HCT116 (cell line): ENCODE measurements around the gene HMSD. TPM values are rescaled to one million over a fixed set of nuclear protein-coding genes. Genes with fewer than 3 reads are reported as not detected.

Source experiments
- ATAC-seq: fragments of 200-7000 bp; cut with Tn5 transposase; 2 replicates; pipeline ENCODE4 v1.9.1; 2020; ENCODE audit warnings: mild to moderate bottlenecking, moderate library complexity
- BruUV-seq: library from RNA; stranded (reverse); fragments of 400-500 nt; replicated peaks from 2 replicates; lab custom pipeline; 2021; lab: Mats Ljungman, UMichigan
- CTCF ChIA-PET: fragments of 300-600 bp; sonication (Branson Sonifier 250); formaldehyde crosslinking; loops from one replicate; lab custom pipeline; 2021; ENCODE audit warnings: antibody characterized with exemption; lab: Charles Lee
- POLR2A ChIA-PET: fragments of 300-600, 350-600 bp; sonication (Branson Sonifier 250); formaldehyde crosslinking; loops from one replicate; lab custom pipeline; 2021; ENCODE audit warnings: antibody characterized with exemption; lab: Charles Lee
- RAD21 ChIA-PET, 2 experiments: fragments of 300-600 bp; sonication (Branson Sonifier 250); formaldehyde crosslinking; loops; one replicate each; lab custom pipeline; 2023; ENCODE audit warnings: low total read pairs in 2 of 2; ENCODE audit not compliant: uncharacterized antibody in 2 of 2, unreplicated experiment in 2 of 2, low non-redundant PET in 1 of 2; lab: Charles Lee
- DNase-seq: peaks from one replicate; pipeline ENCODE4 v3.0.0-alpha.2; 2010; ENCODE audit warnings: low read depth, low spot score
- H2AFZ ChIP-seq: fragments of 200-600 bp; shearing (Covaris generic), sonication (generic); 2 replicates; pipeline ENCODE4 v1.6.1; 2017; ENCODE audit warnings: low read depth, mixed run types, mixed read lengths, antibody characterized with exemption, low read length; ENCODE audit not compliant: poor library complexity, severe bottlenecking
- H3K27ac ChIP-seq: 2 replicates; pipeline ENCODE4 v1.5.1; 2012; ENCODE audit warnings: low read depth, low read length
- H3K27me3 ChIP-seq: fragments of 200-600 bp; sonication (generic); 2 replicates; pipeline ENCODE4 v1.6.1; 2016; ENCODE audit warnings: mixed run types, low read length, mixed read lengths; ENCODE audit not compliant: insufficient read depth
- H3K36me3 ChIP-seq, 2 experiments: fragments of 200-500 bp in 1 of 2; fragments of 200-600 bp in 1 of 2; sonication (Bioruptor generic) in 1 of 2; sonication (generic) in 1 of 2; 2 replicates each; pipeline versions ENCODE4 v1.5.1 to v1.6.1; 2014 to 2016; ENCODE audit warnings: low read length in 2 of 2, inconsistent platforms in 1 of 2, mixed read lengths in 1 of 2, mixed run types in 1 of 2; ENCODE audit not compliant: insufficient read depth in 2 of 2, control insufficient read depth in 1 of 2
- H3K4me1 ChIP-seq, 2 experiments: fragments of 200-600 bp in 1 of 2; sonication (generic) in 1 of 2; 2 replicates each; pipeline versions ENCODE4 v1.5.1 to v1.6.1; 2012 to 2017; ENCODE audit warnings: low read length in 2 of 2, inconsistent platforms in 1 of 2, mild to moderate bottlenecking in 1 of 2, mixed read lengths in 1 of 2, mixed run types in 1 of 2, moderate library complexity in 1 of 2; ENCODE audit not compliant: insufficient read depth in 2 of 2, control insufficient read depth in 1 of 2
- H3K4me2 ChIP-seq: fragments of 200-600 bp; sonication (generic); 2 replicates; pipeline ENCODE4 v1.6.1; 2017; ENCODE audit warnings: mixed run types, low read length, mixed read lengths
- H3K4me3 ChIP-seq, 2 experiments: fragments of 200-600 bp in 1 of 2; sonication (generic) in 1 of 2; replicated peaks in 1 of 2; 2 replicates each; pipeline ENCODE4 v1.5.1; 2011 to 2016; ENCODE audit warnings: low read length in 2 of 2, control low read depth in 1 of 2, low read depth in 1 of 2, mild to moderate bottlenecking in 1 of 2, mixed read lengths in 1 of 2, mixed run types in 1 of 2
- H3K79me2 ChIP-seq: fragments of 200-600 bp; sonication (generic); 2 replicates; pipeline ENCODE4 v1.6.1; 2017; ENCODE audit warnings: mild to moderate bottlenecking, mixed run types, low read length, moderate library complexity, mixed read lengths; ENCODE audit not compliant: insufficient read depth
- H3K9ac ChIP-seq: fragments of 200-600 bp; sonication (generic); 2 replicates; pipeline ENCODE4 v1.6.1; 2016; ENCODE audit warnings: low read length, mixed read lengths
- H3K9me2 ChIP-seq: fragments of 200-600 bp; sonication (generic), shearing (Covaris generic); 2 replicates; pipeline ENCODE4 v1.6.1; 2017; ENCODE audit warnings: mixed run types, mild to moderate bottlenecking, moderate library complexity; ENCODE audit not compliant: insufficient read depth
- H3K9me3 ChIP-seq, 2 experiments: fragments of 200-500 bp in 1 of 2; fragments of 200-600 bp in 1 of 2; sonication (Bioruptor generic) in 1 of 2; sonication (generic) in 1 of 2; 2 replicates each; pipeline ENCODE4 v1.6.1; 2014 to 2017; ENCODE audit warnings: low read length in 2 of 2, mixed read lengths in 2 of 2, inconsistent platforms in 1 of 2, low read depth in 1 of 2, mild to moderate bottlenecking in 1 of 2, mixed run types in 1 of 2, moderate library complexity in 1 of 2; ENCODE audit not compliant: control insufficient read depth in 1 of 2, insufficient read depth in 1 of 2
- H4K20me1 ChIP-seq: fragments of 200-600 bp; sonication (generic), shearing (Covaris generic); 2 replicates; pipeline ENCODE4 v1.6.1; 2017; ENCODE audit warnings: mixed run types, mild to moderate bottlenecking, moderate library complexity; ENCODE audit not compliant: insufficient read depth
- ATF3 ChIP-seq: IDR thresholded peaks from 2 replicates; pipeline ENCODE4 v1.6.1; 2012
- CBX3 ChIP-seq: IDR thresholded peaks from 2 replicates; pipeline ENCODE4 v1.6.1; 2012; ENCODE audit warnings: low read depth
- CEBPB ChIP-seq: IDR thresholded peaks from 2 replicates; pipeline ENCODE4 v1.6.1; 2012; ENCODE audit warnings: low read depth
- CTCF ChIP-seq, 3 experiments: fragments of 200-600 bp in 1 of 3; sonication (generic) in 1 of 3; IDR thresholded peaks in 2 of 3; conservative IDR thresholded peaks in 1 of 3; 2 replicates each; pipeline ENCODE4 v1.5.1; 2012 to 2017; ENCODE audit warnings: low read depth in 2 of 3, low read length in 2 of 3, antibody characterized with exemption in 1 of 3, borderline replicate concordance in 1 of 3, control low read depth in 1 of 3, mild to moderate bottlenecking in 1 of 3, mixed read lengths in 1 of 3, mixed run types in 1 of 3, moderate library complexity in 1 of 3; ENCODE audit not compliant: insufficient read depth in 1 of 3
- ELF1 ChIP-seq: IDR thresholded peaks from 2 replicates; pipeline ENCODE4 v1.6.1; 2012; ENCODE audit warnings: low read depth, borderline replicate concordance
- EZH2 ChIP-seq: fragments of 200-600 bp; sonication (generic); IDR thresholded peaks from 2 replicates; pipeline ENCODE4 v1.6.1; 2017; ENCODE audit warnings: antibody characterized with exemption, mixed run types
- EZH2phosphoT487 ChIP-seq: fragments of 200-600 bp; IDR thresholded peaks from 2 replicates; pipeline ENCODE4 v1.6.1; 2018; ENCODE audit warnings: antibody characterized with exemption, borderline replicate concordance
- FOSL1 ChIP-seq: IDR thresholded peaks from 2 replicates; pipeline ENCODE4 v1.6.1; 2012; ENCODE audit warnings: low read depth
- JUND ChIP-seq: IDR thresholded peaks from 2 replicates; pipeline ENCODE4 v1.6.1; 2012
- MAX ChIP-seq: IDR thresholded peaks from 2 replicates; pipeline ENCODE4 v1.6.1; 2012
- POLR2A ChIP-seq: IDR thresholded peaks from 2 replicates; pipeline ENCODE4 v1.7.0; 2011; ENCODE audit warnings: borderline replicate concordance; ENCODE audit not compliant: insufficient read depth, insufficient read length; ENCODE audit errors: extremely low read depth
- POLR2AphosphoS5 ChIP-seq: IDR thresholded peaks from 2 replicates; pipeline ENCODE4 v1.6.1; 2011; ENCODE audit warnings: mild to moderate bottlenecking, low read depth, low read length, moderate library complexity
- RAD21 ChIP-seq: IDR thresholded peaks from 2 replicates; pipeline ENCODE4 v1.6.1; 2012; ENCODE audit warnings: low read depth, mild to moderate bottlenecking
- SP1 ChIP-seq: IDR thresholded peaks from 2 replicates; pipeline ENCODE4 v1.6.1; 2012; ENCODE audit warnings: low read depth
- SRF ChIP-seq: IDR thresholded peaks from 2 replicates; pipeline ENCODE4 v1.6.1; 2012; ENCODE audit warnings: low read depth
- TCF7L2 ChIP-seq: IDR thresholded peaks from 2 replicates; pipeline ENCODE4 v1.7.0; 2011; ENCODE audit warnings: borderline replicate concordance, inconsistent platforms; ENCODE audit not compliant: insufficient read depth, insufficient read length; ENCODE audit errors: extremely low read depth
- YY1 ChIP-seq: IDR thresholded peaks from 2 replicates; pipeline ENCODE4 v1.6.1; 2011; ENCODE audit warnings: low read length, low read depth, moderate library complexity, mild to moderate bottlenecking; ENCODE audit not compliant: insufficient replicate concordance; ENCODE audit errors: extremely low read depth
- ZFX ChIP-seq: fragments of 450-650 bp; IDR thresholded peaks from 2 replicates; pipeline ENCODE4 v1.6.1; 2017
- ZNF274 ChIP-seq: fragments of 200-500 bp; sonication (Bioruptor generic); IDR thresholded peaks from 2 replicates; pipeline ENCODE4 v1.6.1; 2014; ENCODE audit warnings: mild to moderate bottlenecking, low read depth, low read length, inconsistent platforms
- intact Hi-C: fragments of 100-400 bp; cut with micrococcal nuclease; formaldehyde crosslinking; loops from 2 replicates; pipeline ENCODE4 v1.10.0; 2022
- total RNA-seq: library from RNA; stranded (reverse); gene quantifications from one replicate; pipeline ENCODE4 v1.2.1, GENCODE V29; 2021; ENCODE audit not compliant: unreplicated experiment

HMSD gene
- total RNA-seq, 1 experiment from 2014 or later, result 5.3 TPM

DNA sequence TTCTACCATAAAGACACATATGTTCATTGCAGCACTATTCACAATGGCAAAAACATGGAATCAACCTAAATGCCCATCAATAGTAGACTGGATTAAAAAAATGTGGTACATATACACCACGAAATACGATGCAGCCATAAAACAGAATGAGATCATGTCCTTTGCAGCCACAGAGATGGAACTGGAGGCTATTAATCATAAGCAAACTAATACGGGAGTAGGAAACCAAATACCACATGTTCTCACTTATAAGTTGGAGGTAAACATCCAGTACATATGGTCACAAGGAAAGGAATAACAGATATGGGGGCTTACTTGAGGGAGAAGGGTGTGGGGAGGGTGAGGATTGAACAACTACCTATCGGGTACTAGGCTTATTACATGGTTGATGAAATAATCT, 7.7 kb downstream of the HMSD start:
- Histone ChIP-seq H3K9me3 (no peaks in the 10 kb centered on the region), H3K4me3 (no peak overlapping the region), H3K27me3 (no peaks in the 10 kb centered on the region), H3K4me2 (no peak overlapping the region), H3K36me3 (no peaks in the 10 kb centered on the region), H3K4me1 (no peaks in the 10 kb centered on the region), H3K79me2 (no peaks in the 10 kb centered on the region), H3K9ac (no peak overlapping the region), H4K20me1 (no peaks in the 10 kb centered on the region), H2AFZ (no peak overlapping the region), H3K9me2 (no peaks in the 10 kb centered on the region), H3K27ac (no peak overlapping the region)
- BruUV-seq, result no TSS peak
- ChIA-PET RAD21 (no interaction called here), POLR2A (no interaction called here), CTCF (no interaction called here)
- no peak for TF ChIP-seq ZNF274
- no peak for TF ChIP-seq FOSL1
- no peak for TF ChIP-seq ELF1
- no peak for TF ChIP-seq ZFX
- TF ChIP-seq YY1, result no peak
- no peak for TF ChIP-seq MAX
- TF ChIP-seq CEBPB, result no peak
- TF ChIP-seq SRF, result no peak
- TF ChIP-seq CBX3, result no peak
- no peak for ATAC-seq
- intact Hi-C loops, result no loop called here
- no peak for DNase-seq

DNA sequence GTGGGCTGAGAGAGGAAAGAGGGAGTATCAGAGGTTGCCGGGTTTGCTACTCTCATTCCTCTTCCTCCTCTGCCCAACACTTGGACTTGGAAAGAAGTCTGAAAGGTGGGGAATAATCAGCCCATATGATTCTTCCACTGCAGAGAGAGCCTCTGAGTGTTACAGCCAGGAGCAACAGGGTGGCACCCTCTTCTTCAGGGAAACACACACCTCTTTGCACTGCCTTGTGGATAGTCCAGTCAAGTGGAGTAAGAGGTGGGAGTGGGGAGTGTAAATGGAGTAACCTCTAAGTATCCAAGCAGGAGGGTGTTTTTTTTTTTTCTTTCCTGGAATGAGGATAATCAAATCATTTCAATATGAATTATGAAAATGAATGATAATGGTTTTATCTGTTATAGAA, 11.8 kb downstream of the HMSD start:
- no TSS peak for BruUV-seq
- ChIA-PET POLR2A (interaction anchor here (1.1 kb wide), 1 partner anchor 10 kb away, joined by 3 read pairs; no protein-coding TSS in a partner anchor), CTCF (no interaction called here), RAD21 (no interaction called here)
- Histone ChIP-seq H3K27ac (no peak overlapping the region), H4K20me1 (no peaks in the 10 kb centered on the region), H3K4me3 (no peak overlapping the region), H3K79me2 (no peaks in the 10 kb centered on the region), H3K36me3 (no peaks in the 10 kb centered on the region), H3K4me1 (no peaks in the 10 kb centered on the region), H3K4me2 (no peak overlapping the region), H3K9me2 (no peaks in the 10 kb centered on the region), H3K27me3 (no peaks in the 10 kb centered on the region), H2AFZ (no peak overlapping the region), H3K9me3 (no peaks in the 10 kb centered on the region), H3K9ac (no peak overlapping the region)
- DNase-seq, result no peak
- ATAC-seq, result no peak
- intact Hi-C loops, result no loop called here
- no peak for TF ChIP-seq RAD21
- TF ChIP-seq ELF1, result no peak
- no peak for TF ChIP-seq CEBPB
- TF ChIP-seq ZNF274, result no peak
- TF ChIP-seq JUND, result no peak
- TF ChIP-seq EZH2, result no peak
- TF ChIP-seq CTCF (IDR thresholded peaks at IDR 0.05 in 2 of 3, conservative IDR thresholded peaks at IDR 0.05 in 1 of 3; ENCODE audit: borderline replicate concordance in 1 of 3, insufficient read depth in 1 of 3, low read depth in 2 of 3, low read length in 2 of 3), result no peak
- TF ChIP-seq POLR2A, result no peak
- TF ChIP-seq SRF, result no peak
- no peak for TF ChIP-seq ATF3
- no peak for TF ChIP-seq ZFX
- TF ChIP-seq SP1, result no peak
- no peak for TF ChIP-seq TCF7L2
- TF ChIP-seq POLR2AphosphoS5, result no peak
- no peak for TF ChIP-seq EZH2phosphoT487
- no peak for TF ChIP-seq YY1
- TF ChIP-seq MAX, result no peak
- TF ChIP-seq FOSL1, result no peak
